UCSD-AML1 (cell line): ENCODE measurements around the gene FRMPD2.
A peak's percentile ranks its signal among the peaks of the same experiment; 100 is the strongest.
"Not testable (repeated sequence)": the region's sequence is repeated elsewhere in the genome, so short reads cannot be mapped to it uniquely, and the experiment has no call there.

Experiments used
- DNase-seq: peaks from one replicate; lab custom pipeline; 2025; ENCODE audit not compliant: unreplicated experiment; lab: John Stamatoyannopoulos, UW

The FRMPD2 gene

DNA sequence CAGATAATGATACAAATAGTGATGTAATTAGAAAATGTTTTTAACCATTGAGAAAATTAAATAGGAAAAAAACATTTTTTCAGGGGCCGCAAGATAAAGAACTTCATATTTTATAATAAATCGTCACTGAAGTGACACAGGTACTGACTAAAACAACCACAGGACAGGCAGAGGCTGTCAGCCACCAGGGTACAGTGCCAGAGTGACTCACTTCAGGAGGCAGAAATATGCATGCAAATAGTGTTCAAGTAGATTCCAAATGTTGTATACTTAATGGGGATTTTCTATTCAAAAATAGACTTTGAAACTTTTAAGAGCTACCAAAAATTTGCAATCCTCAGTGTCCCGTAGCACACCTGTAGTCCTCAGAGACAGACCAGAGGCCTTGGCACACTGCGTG lies 68.6 kb downstream of the FRMPD2 start:
- DNase-seq, result no peak

GRCh38 chr10:48199580-48200377 lies 74.7 kb downstream of the FRMPD2 start:
- DNase-seq, result no peak

DNA sequence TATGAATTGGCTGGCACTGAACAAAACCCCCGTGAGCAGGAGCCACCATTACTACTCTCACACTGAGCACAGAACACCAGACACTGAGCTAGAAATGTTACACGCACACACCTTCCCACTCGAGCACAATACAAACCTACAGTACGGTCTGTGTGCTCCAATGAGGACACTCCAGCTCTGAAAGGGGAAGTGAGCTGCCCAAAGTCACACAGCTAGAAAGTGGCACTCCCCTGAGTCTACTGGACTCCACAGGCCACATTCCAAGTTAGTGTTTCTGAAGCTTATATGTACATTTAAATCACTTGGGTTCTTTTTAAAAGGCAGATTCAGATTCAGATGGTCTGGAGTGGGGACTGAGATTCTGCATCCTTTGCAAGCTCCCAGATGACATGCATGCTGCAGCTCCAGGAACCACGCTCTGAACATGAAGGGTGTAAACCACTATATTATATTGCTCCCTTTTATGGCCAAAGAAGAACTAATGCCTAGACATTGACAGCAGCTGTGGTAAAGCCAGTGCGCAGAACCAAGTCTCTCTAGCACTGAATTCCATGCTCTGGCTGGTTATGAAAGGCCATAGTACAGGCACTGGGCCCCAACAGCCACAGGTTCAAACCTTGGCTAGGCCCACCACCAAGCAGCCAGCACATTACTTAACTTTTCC lies 77.1 kb downstream of the FRMPD2 start:
- DNase-seq, result no peak

DNA sequence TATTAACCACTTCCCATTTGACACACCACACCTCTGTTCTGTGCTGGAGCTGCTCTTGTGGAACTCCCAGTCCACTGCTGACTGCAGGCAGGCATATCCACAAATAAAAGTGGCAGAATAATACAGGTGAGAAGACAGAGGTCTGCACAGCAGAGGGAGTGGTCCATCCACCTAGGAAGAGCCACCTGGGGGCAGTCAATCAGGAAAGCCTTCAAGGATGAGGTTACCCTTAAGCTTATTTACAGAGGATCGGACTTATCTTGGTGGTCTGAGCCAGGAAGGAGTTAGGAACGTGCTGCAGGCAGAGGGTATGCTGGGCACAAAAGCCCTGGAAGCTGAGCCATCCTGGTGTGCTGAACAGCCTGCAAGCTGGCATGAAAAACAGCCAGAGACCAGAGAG lies 78.7 kb downstream of the FRMPD2 start:
- no peak for DNase-seq

DNA sequence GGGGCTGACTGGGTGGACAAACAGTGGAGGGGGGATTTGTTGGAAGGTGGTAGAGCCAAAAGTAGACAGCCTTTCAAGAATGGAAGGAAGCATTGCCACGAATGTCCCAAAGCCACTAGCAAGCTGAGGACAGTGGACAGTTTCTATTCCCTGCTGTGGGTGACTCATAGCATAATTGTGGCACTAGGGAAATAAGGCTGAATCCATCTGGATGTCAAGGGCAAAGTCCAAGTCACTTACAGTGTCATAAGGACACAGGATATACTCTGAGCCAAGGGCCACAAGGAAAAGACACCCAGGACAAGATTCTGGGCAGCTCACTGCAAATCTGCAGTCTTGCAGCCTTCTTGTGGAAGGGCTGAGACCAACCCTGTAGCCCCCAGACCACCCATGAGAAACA lies 79.7 kb downstream of the FRMPD2 start:
- DNase-seq, result no peak

DNA sequence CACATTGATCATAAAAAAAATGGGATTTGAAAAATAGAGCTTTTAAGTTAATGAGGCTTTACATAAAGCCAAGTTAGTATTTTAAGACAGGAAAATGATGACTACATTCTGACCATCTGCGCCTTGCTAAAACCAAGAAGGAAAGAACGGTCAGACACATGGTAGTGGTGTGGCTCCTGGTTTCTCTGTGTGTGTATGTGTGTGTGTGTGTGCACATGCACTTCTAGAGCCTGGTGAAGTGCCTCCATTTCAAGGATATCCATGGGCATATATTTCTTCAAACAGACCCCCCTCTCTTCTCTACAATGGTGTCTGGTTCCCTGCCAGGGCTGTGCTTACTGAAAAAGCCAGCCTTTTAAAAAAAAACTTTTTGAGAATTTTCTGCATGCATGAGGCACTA lies 80.9 kb downstream of the FRMPD2 start:
- DNase-seq, result no peak

GRCh38 chr10:48192881-48193450 lies 81.5 kb downstream of the FRMPD2 start:
- DNase-seq, result no peak

- DNase-seq, result no peak
These were observed 86.6 kb downstream of the FRMPD2 start for GRCh38 chr10:48187713-48188485.

- no peak for DNase-seq
These were observed 87.4 kb downstream of the FRMPD2 start for GRCh38 chr10:48187126-48187525.

- not testable (repeated sequence) for DNase-seq
These were observed 88.2 kb downstream of the FRMPD2 start for GRCh38 chr10:48186264-48186804.

DNA sequence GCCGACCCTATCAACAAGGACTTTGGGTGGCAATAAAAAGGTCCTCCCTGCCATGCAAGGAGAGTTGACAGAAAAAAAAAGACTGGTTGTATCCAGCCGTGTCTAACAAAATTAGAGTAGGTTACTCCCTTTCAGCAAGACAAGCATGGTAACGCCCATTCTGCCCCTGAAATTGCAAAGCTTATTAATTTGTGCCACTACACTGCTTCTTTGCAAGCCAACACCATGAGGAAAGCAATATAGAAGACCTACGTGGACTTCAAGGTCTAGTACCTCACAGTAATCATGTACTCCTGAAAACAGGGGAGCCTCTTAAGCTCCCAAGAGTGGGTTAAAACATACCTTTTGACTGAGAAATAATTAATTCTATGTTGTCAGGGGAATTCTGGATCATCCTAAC lies 90.3 kb downstream of the FRMPD2 start:
- DNase-seq, result no peak

DNA sequence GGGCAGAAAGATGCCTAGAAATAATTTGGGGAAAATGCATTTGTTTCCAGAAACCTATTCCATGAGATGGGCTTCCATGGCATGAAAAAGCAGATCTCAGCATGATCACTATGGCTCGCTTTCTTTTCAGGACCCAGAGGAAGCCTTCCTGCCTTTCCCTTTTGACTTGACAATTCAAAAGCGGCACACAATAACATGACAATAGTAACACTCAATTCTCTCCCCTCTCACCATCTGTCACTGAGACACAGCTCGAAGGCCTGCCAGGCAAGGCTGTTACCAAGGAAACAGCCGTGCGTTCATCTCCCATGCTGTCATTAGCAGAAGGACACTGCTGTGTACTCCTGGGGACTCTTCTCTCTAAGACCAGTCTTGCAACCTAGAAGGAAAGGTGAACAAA lies 101.8 kb downstream of the FRMPD2 start:
- DNase-seq, result not testable (repeated sequence)

GRCh38 chr10:48160670-48161069 lies 113.8 kb downstream of the FRMPD2 start:
- not testable (repeated sequence) for DNase-seq

- not testable (repeated sequence) for DNase-seq
These were observed 114.3 kb downstream of the FRMPD2 start for GRCh38 chr10:48160163-48160562.

- DNase-seq, result peak; percentile 29
These were observed 120.0 kb downstream of the FRMPD2 start for GRCh38 chr10:48154211-48155140.

DNA sequence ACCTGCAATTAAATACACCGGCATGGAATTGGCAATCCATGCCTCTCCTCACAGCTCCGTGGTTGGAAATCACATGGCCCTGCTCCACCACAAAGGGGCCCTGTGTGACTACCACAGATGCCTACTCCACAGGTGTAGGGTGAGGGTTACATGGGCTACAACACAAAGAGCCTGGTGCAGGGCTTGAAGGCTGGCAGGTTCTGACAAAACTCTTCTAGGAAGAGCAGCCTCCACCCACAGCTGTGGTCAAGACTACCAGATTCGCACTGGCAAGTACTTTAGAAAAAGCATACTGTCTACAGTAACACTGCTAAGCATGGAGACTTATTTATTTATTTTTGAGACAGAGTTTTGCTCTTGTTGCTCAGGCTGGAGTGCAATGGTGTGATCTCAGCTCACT lies 126.9 kb downstream of the FRMPD2 start:
- DNase-seq, result not testable (repeated sequence)

DNA sequence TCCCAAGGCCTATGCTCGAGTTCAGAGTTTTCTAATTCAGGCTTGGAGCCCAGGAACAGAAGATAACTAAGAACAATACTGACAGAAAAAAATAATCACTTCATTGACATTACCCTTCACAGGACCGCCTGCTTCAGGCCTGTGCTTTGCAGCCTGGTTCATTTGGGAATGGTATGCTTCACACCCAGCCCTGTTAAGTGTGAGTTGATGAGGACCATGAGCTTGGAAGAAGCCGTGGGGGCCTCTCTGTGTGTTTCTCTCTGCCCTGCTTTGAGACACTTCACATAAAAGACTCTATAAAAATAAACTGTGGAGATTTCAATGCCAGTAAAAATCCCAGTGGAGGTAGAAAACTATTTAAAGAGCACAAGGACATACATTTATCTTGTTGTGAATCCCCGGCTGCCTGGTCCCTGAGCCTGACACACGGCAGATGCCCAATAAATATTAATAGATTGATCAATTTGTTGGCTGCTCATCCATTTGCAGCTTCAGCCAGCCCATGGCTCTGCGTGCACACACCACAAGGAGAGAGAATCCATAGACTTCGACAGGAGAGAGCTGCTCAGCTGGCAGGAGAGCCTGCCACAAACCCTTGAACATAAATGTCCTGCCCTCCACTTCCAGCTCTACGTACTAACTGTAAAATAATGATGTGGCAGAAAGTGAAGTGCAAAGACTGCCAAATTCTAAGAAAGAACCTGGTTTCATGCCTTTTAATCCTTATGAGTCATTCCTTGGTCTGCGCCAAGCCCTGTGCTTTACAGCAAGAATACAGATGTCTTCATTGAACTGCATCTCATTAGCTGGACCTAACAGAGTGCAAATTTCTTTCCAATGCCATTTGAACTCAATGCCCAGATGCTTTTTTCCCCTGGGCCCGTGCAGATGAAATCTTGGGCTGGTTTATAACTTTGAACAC lies 130.5 kb downstream of the FRMPD2 start:
- not testable (repeated sequence) for DNase-seq

DNA sequence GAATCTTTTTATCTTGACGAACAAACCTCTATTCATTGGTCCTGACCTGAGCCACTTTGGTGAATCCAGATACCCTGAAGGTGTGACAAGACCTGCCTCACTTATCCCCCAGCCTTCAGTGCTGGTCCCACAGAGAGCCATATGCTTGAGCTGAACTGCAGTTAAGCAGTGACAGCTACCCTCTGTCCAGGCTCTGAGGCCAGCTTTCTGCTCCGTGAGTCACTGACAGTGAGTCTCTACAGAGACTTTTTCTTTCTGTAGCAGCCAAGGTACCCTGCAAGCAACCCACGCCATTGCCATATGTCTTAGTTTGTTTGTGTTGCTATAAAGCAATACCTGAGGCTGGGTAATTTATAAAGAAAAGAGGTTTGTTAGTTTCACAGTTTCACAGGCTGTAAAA lies 133.5 kb downstream of the FRMPD2 start:
- not testable (repeated sequence) for DNase-seq
